ENCODE results near the gene LGALS14. TPM values are rescaled to one million over a fixed set of nuclear protein-coding genes. Genes with fewer than 3 reads are reported as not detected.
"Not testable (repeated sequence)": the region's sequence is repeated elsewhere in the genome, so short reads cannot be mapped to it uniquely, and the experiment has no call there.

LGALS14 gene
- total and polyA plus RNA-seq, 5 donors = not detected

- ATAC-seq (no peak), DNase-seq (no peak)
- no peaks in the 10 kb centered on the region for H3K9me3 ChIP-seq (ENCODE audit: control insufficient read depth, low read length)
- no peaks in the 10 kb centered on the region for H3K4me1 ChIP-seq (ENCODE audit: control insufficient read depth, insufficient read depth, low read length)
- WGBS = 69% methylated on average over 2 of the region's 2 CpGs
- intact Hi-C loops (cut with DNase I) = no loop called here
- no peaks in the 10 kb centered on the region for H3K27me3 ChIP-seq (ENCODE audit: control insufficient read depth, insufficient read depth)
- H3K27ac ChIP-seq (ENCODE audit: low read length) = no peak overlapping the region
- no peak overlapping the region for H3K4me3 ChIP-seq (ENCODE audit: low read length)
Observed at GRCh38 chr19:39695759-39696158, 8.5 kb upstream of the LGALS14 start.

- intact Hi-C loops (cut with DNase I) = no loop called here
- no peak overlapping the region for H3K27ac ChIP-seq (ENCODE audit: low read length)
- no peaks in the 10 kb centered on the region for H3K9me3 ChIP-seq (ENCODE audit: control insufficient read depth, low read length)
- WGBS = 66% methylated on average over 2 of the region's 2 CpGs
- no peak for DNase-seq
- H3K4me1 ChIP-seq (ENCODE audit: control insufficient read depth, insufficient read depth, low read length) = no peaks in the 10 kb centered on the region
- H3K4me3 ChIP-seq (ENCODE audit: low read length) = no peak overlapping the region
- no peaks in the 10 kb centered on the region for H3K27me3 ChIP-seq (ENCODE audit: control insufficient read depth, insufficient read depth)
- ATAC-seq = no peak
Observed at GRCh38 chr19:39696387-39696786, 7.9 kb upstream of the LGALS14 start.

- Histone ChIP-seq H3K27me3 (ENCODE audit: control insufficient read depth, insufficient read depth) (peaks cover under 1% of the 10 kb centered on the region), H3K9me3 (ENCODE audit: control insufficient read depth, low read length) (no peaks in the 10 kb centered on the region), H3K4me1 (ENCODE audit: control insufficient read depth, insufficient read depth, low read length) (no peaks in the 10 kb centered on the region), H3K27ac (ENCODE audit: low read length) (no peak overlapping the region), H3K4me3 (ENCODE audit: low read length) (no peak overlapping the region)
- DNase-seq (no peak), ATAC-seq (no peak)
- intact Hi-C loops (cut with DNase I) = no loop called here
Observed at GRCh38 chr19:39698535-39698934, 5.7 kb upstream of the LGALS14 start.

- DNase-seq = no peak
- WGBS = 68% methylated on average over 5 of the region's 5 CpGs
- no peaks in the 10 kb centered on the region for H3K4me1 ChIP-seq (ENCODE audit: control insufficient read depth, insufficient read depth, low read length)
- no peak overlapping the region for H3K27ac ChIP-seq (ENCODE audit: low read length)
- H3K4me3 ChIP-seq (ENCODE audit: low read length) = no peak overlapping the region
- intact Hi-C loops (cut with DNase I) = no loop called here
- ATAC-seq = no peak
- H3K9me3 ChIP-seq (ENCODE audit: control insufficient read depth, low read length) = no peaks in the 10 kb centered on the region
- peaks cover 5% of the 10 kb centered on the region for H3K27me3 ChIP-seq (ENCODE audit: control insufficient read depth, insufficient read depth)
Observed at GRCh38 chr19:39701291-39701690, 3.0 kb upstream of the LGALS14 start.

- DNase-seq (no peak), ATAC-seq (no peak)
- no peaks in the 10 kb centered on the region for H3K9me3 ChIP-seq (ENCODE audit: control insufficient read depth, low read length)
- H3K27me3 ChIP-seq (ENCODE audit: control insufficient read depth, insufficient read depth) = peaks cover 5% of the 10 kb centered on the region
- H3K4me1 ChIP-seq (ENCODE audit: control insufficient read depth, insufficient read depth, low read length) = no peaks in the 10 kb centered on the region
- no peak overlapping the region for H3K4me3 ChIP-seq (ENCODE audit: low read length)
- intact Hi-C loops (cut with DNase I) = no loop called here
- H3K27ac ChIP-seq (ENCODE audit: low read length) = no peak overlapping the region
- WGBS = 52% methylated on average over 8 of the region's 8 CpGs
Observed at GRCh38 chr19:39705578-39706188, 1.4 kb downstream of the LGALS14 start.

GRCh38 chr19:39708594-39708993 lies 4.3 kb downstream of the LGALS14 start:
- Histone ChIP-seq H3K27ac (ENCODE audit: low read length) (no peak overlapping the region), H3K4me3 (ENCODE audit: low read length) (no peak overlapping the region), H3K27me3 (ENCODE audit: control insufficient read depth, insufficient read depth) (peaks cover 5% of the 10 kb centered on the region), H3K4me1 (ENCODE audit: control insufficient read depth, insufficient read depth, low read length) (no peaks in the 10 kb centered on the region), H3K9me3 (ENCODE audit: control insufficient read depth, low read length) (no peaks in the 10 kb centered on the region)
- WGBS = 81% methylated on average over 6 of the region's 6 CpGs
- intact Hi-C loops (cut with DNase I) = no loop called here
- DNase-seq = no peak
- no peak for ATAC-seq

GRCh38 chr19:39709026-39709872 lies 5.0 kb downstream of the LGALS14 start:
- H3K27me3 ChIP-seq (ENCODE audit: control insufficient read depth, insufficient read depth) = no peaks in the 10 kb centered on the region
- intact Hi-C loops (cut with DNase I) = no loop called here
- no peak overlapping the region for H3K27ac ChIP-seq (ENCODE audit: low read length)
- H3K4me3 ChIP-seq (ENCODE audit: low read length) = no peak overlapping the region
- H3K4me1 ChIP-seq (ENCODE audit: control insufficient read depth, insufficient read depth, low read length) = no peaks in the 10 kb centered on the region
- ATAC-seq = no peak
- H3K9me3 ChIP-seq (ENCODE audit: control insufficient read depth, low read length) = no peaks in the 10 kb centered on the region
- WGBS = 80% methylated on average over 5 of the region's 5 CpGs
- no peak for DNase-seq

- no peak for ATAC-seq
- H3K27me3 ChIP-seq (ENCODE audit: control insufficient read depth, insufficient read depth) = no peaks in the 10 kb centered on the region
- H3K4me1 ChIP-seq (ENCODE audit: control insufficient read depth, insufficient read depth, low read length) = no peaks in the 10 kb centered on the region
- H3K27ac ChIP-seq (ENCODE audit: low read length) = no peak overlapping the region
- H3K9me3 ChIP-seq (ENCODE audit: control insufficient read depth, low read length) = no peaks in the 10 kb centered on the region
- no peak overlapping the region for H3K4me3 ChIP-seq (ENCODE audit: low read length)
- 79% methylated on average over 4 of the region's 4 CpGs for WGBS
- intact Hi-C loops (cut with DNase I) = no loop called here
- no peak for DNase-seq
Observed at GRCh38 chr19:39710333-39710890, 6.1 kb downstream of the LGALS14 start.

GRCh38 chr19:39720144-39720543 lies 15.9 kb downstream of the LGALS14 start:
- H3K9me3 ChIP-seq (ENCODE audit: control insufficient read depth, low read length); H3K4me3 ChIP-seq (ENCODE audit: low read length); H3K27me3 ChIP-seq (ENCODE audit: control insufficient read depth, insufficient read depth); H3K4me1 ChIP-seq (ENCODE audit: control insufficient read depth, insufficient read depth, low read length); H3K27ac ChIP-seq (ENCODE audit: low read length); DNase-seq; intact Hi-C loops (cut with DNase I); ATAC-seq: not testable (repeated sequence)
- WGBS = 76% methylated on average over 3 of the region's 3 CpGs

- DNase-seq = no peak
- intact Hi-C loops (cut with DNase I) = no loop called here
Observed at GRCh38 chr19:39725995-39726394, 21.7 kb downstream of the LGALS14 start.

GRCh38 chr19:39727070-39727800 lies 23.0 kb downstream of the LGALS14 start:
- H3K27ac ChIP-seq (ENCODE audit: low read length) = no peak overlapping the region
- ATAC-seq (no peak), DNase-seq (no peak)
- WGBS = 69% methylated on average over 10 of the region's 10 CpGs
- H3K4me3 ChIP-seq (ENCODE audit: low read length) = no peak overlapping the region
- no peaks in the 10 kb centered on the region for H3K27me3 ChIP-seq (ENCODE audit: control insufficient read depth, insufficient read depth)
- intact Hi-C loops (cut with DNase I) = no loop called here
- no peaks in the 10 kb centered on the region for H3K4me1 ChIP-seq (ENCODE audit: control insufficient read depth, insufficient read depth, low read length)
- H3K9me3 ChIP-seq (ENCODE audit: control insufficient read depth, low read length) = no peaks in the 10 kb centered on the region

More at GRCh38 chr19:39725995-39726394, 21.7 kb downstream of the LGALS14 start:
- Histone ChIP-seq H3K27ac (ENCODE audit: low read length) (no peak overlapping the region), H3K4me1 (ENCODE audit: control insufficient read depth, insufficient read depth, low read length) (no peaks in the 10 kb centered on the region), H3K9me3 (ENCODE audit: control insufficient read depth, low read length) (no peaks in the 10 kb centered on the region), H3K4me3 (ENCODE audit: low read length) (no peak overlapping the region), H3K27me3 (ENCODE audit: control insufficient read depth, insufficient read depth) (no peaks in the 10 kb centered on the region)
- no peak for ATAC-seq
